Measurements from ENCODE around the gene PGA3.

DNA sequence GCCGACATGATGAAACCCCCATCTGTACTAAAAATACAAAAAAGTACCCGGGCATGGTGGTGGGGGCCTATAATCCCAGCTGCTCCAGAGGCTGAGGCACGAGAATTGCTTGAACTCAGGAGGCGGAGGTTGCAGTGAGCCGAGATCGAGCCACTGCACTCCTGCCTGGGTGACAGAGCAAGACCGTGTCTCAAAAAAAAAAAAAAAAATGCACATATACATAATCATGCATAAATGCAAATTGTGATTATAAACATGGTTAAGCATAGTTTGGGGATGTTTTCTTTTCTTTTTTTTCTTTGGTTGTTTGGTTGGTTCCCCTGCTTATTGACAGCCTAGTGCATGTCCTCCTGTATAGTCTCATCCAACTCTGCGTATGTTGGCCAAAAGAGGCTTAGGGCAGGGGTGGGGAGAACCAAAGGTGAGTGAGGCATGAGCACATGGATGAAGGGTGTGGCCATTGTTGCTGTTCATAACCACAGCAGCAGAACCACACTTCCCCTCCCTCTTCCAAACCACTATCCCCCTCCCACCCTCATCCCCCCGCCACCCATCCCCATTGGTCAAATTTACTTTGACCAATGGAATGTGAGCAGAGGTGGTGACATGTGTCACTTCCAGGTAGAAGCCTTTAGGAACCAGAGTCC lies 35.1 kb upstream of the PGA3 start:
- TF ChIP-seq EZH2 (IDR thresholded peaks at IDR 0.05) (no peak), POLR2AphosphoS5 (IDR thresholded peaks at IDR 0.05; ENCODE audit: borderline replicate concordance, low read depth, low read length) (no peak), FOXP2 (optimal IDR thresholded peaks at IDR 0.05; ENCODE audit: control extremely low read depth, extremely low read length, insufficient read depth) (no peak)

Measured in SK-N-MC (cell line).